Skeletal muscle tissue (tissue), 4 donors: ENCODE data around the gene ZNF48. TPM values are rescaled to one million over a fixed set of nuclear protein-coding genes. Genes with fewer than 3 reads are reported as not detected.

Source experiments
- H3K27ac ChIP-seq: one replicate; pipeline ENCODE4 v1.7.0; 2013; ENCODE audit warnings: mild to moderate bottlenecking, low read depth, low read length, inconsistent platforms
- H3K27me3 ChIP-seq, 3 donors: one replicate each; pipeline ENCODE4 v1.7.0; 2013; ENCODE audit warnings: low read length in 3 of 3; ENCODE audit not compliant: control insufficient read depth in 3 of 3, insufficient read depth in 3 of 3
- H3K36me3 ChIP-seq, 3 donors: one replicate each; pipeline ENCODE4 v1.7.0; 2013; ENCODE audit warnings: low read length in 3 of 3; ENCODE audit not compliant: control insufficient read depth in 3 of 3, insufficient read depth in 3 of 3
- H3K4me1 ChIP-seq, 3 donors: one replicate each; pipeline ENCODE4 v1.7.0; 2013; ENCODE audit warnings: low read length in 3 of 3, mild to moderate bottlenecking in 3 of 3; ENCODE audit not compliant: control insufficient read depth in 3 of 3, insufficient read depth in 3 of 3
- H3K4me3 ChIP-seq, 3 donors: one replicate each; pipeline ENCODE4 v1.7.0; 2013; ENCODE audit warnings: low read length in 3 of 3
- H3K9ac ChIP-seq, 3 donors: one replicate each; pipeline ENCODE4 v1.7.0; 2013; ENCODE audit warnings: low read length in 3 of 3, mild to moderate bottlenecking in 3 of 3, moderate library complexity in 2 of 3, low read depth in 1 of 3
- H3K9me3 ChIP-seq, 3 donors: one replicate each; pipeline ENCODE4 v1.7.0; 2013; ENCODE audit warnings: low read length in 3 of 3; ENCODE audit not compliant: control insufficient read depth in 3 of 3
- total RNA-seq: library from RNA; depleted of rRNA; stranded (reverse); fragments of >200 nt; gene quantifications from one replicate; pipeline ENCODE4 v1.2.3, GENCODE V29; 2014
- donor health status: Osteomylitis.

ZNF48 gene
- total RNA-seq, 1 donor from 2014 or later: 6.3 TPM

GRCh38 chr16:30399435-30400186 lies 4.4 kb downstream of the ZNF48 start:
- Histone ChIP-seq H3K9me3 (no peaks in the 10 kb centered on the region), H3K4me1 (peaks cover 15 to 22% (median 17%) of the 10 kb centered on the region in 3 donors), H3K4me3 (peak overlapping the region; percentile 78 to 85 (median 79)), H3K27ac (peak overlapping the region; percentile 72), H3K36me3 (peaks cover 5 to 11% (median 9%) of the 10 kb centered on the region in 3 donors), H3K27me3 (no peaks in the 10 kb centered on the region), H3K9ac (peak overlapping the region; percentile 85 to 92 (median 86))

GRCh38 chr16:30401768-30402425 lies 6.7 kb downstream of the ZNF48 start:
- H3K4me3 ChIP-seq: no peak overlapping the region
- H3K9me3 ChIP-seq: no peaks in the 10 kb centered on the region
- H3K4me1 ChIP-seq: peaks cover 7 to 17% (median 9%) of the 10 kb centered on the region in 3 donors
- H3K9ac ChIP-seq: no peak overlapping the region
- H3K27ac ChIP-seq: no peak overlapping the region
- no peaks in the 10 kb centered on the region for H3K27me3 ChIP-seq
- peaks cover 5 to 11% (median 9%) of the 10 kb centered on the region in 3 donors for H3K36me3 ChIP-seq

- peaks cover 15 to 24% (median 22%) of the 10 kb centered on the region in 3 donors for H3K4me1 ChIP-seq
- H3K9me3 ChIP-seq: no peaks in the 10 kb centered on the region
- H3K36me3 ChIP-seq: peaks cover 4 to 7% (median 6%) of the 10 kb centered on the region in 3 donors
- H3K27ac ChIP-seq: peak overlapping the region; percentile 85
- peak overlapping the region; percentile 68 to 86 (median 74) for H3K4me3 ChIP-seq
- peak overlapping the region; percentile 70 to 91 (median 75) for H3K9ac ChIP-seq
- no peaks in the 10 kb centered on the region for H3K27me3 ChIP-seq
Observed at GRCh38 chr16:30406795-30407101, 11.5 kb downstream of the ZNF48 start.

GRCh38 chr16:30407102-30407803 lies 12.0 kb downstream of the ZNF48 start, which contains the start of gene ZNF771:
Gene ZNF771 (plus strand): TSS chr16:30407606. CDS start chr16:30408054, 448 bp downstream.
- Histone ChIP-seq H3K4me3 (peak within 1 kb of the TSS; percentile 68 to 86 (median 74)), H3K9me3 (no peaks in the 10 kb centered on the region), H3K27ac (peak within 1 kb of the TSS; percentile 85), H3K36me3 (peaks cover 9 to 11% (median 11%) of the 10 kb centered on the region in 3 donors), H3K4me1 (peaks cover 15 to 24% (median 22%) of the 10 kb centered on the region in 3 donors), H3K9ac (peak within 1 kb of the TSS; percentile 75 to 91 (median 76)), H3K27me3 (no peaks in the 10 kb centered on the region)

GRCh38 chr16:30407804-30408534 lies 12.7 kb downstream of the ZNF48 start:
- Histone ChIP-seq H3K4me3 (peak overlapping the region; percentile 68 to 86 (median 74)), H3K27ac (peak overlapping the region; percentile 85), H3K36me3 (peaks cover 11 to 13% (median 11%) of the 10 kb centered on the region in 3 donors), H3K4me1 (peaks cover 15 to 24% (median 22%) of the 10 kb centered on the region in 3 donors), H3K9me3 (no peaks in the 10 kb centered on the region), H3K9ac (peak overlapping the region; percentile 75 to 91 (median 76)), H3K27me3 (no peaks in the 10 kb centered on the region)

- H3K4me3 ChIP-seq: peak overlapping the region in 1 of 3 donors; percentile 6
- H3K9ac ChIP-seq: peak overlapping the region in 1 of 3 donors; percentile 50
- no peaks in the 10 kb centered on the region for H3K27me3 ChIP-seq
- H3K27ac ChIP-seq: peak overlapping the region; percentile 30
- H3K36me3 ChIP-seq: peaks cover 13 to 20% (median 13%) of the 10 kb centered on the region in 3 donors
- H3K9me3 ChIP-seq: no peaks in the 10 kb centered on the region
- H3K4me1 ChIP-seq: peaks cover 15 to 28% (median 24%) of the 10 kb centered on the region in 3 donors
Observed at GRCh38 chr16:30409125-30410060, 14.2 kb downstream of the ZNF48 start.

- Histone ChIP-seq H3K27ac (no peak overlapping the region), H3K9me3 (no peaks in the 10 kb centered on the region), H3K4me3 (no peak overlapping the region), H3K9ac (peak overlapping the region in 1 of 3 donors; percentile 33), H3K36me3 (peaks cover 13 to 20% (median 13%) of the 10 kb centered on the region in 3 donors), H3K4me1 (peaks cover 16 to 29% (median 25%) of the 10 kb centered on the region in 3 donors), H3K27me3 (no peaks in the 10 kb centered on the region)
Observed at GRCh38 chr16:30413112-30413806, 18.0 kb downstream of the ZNF48 start.

- Histone ChIP-seq H3K4me1 (peaks cover 10 to 25% (median 23%) of the 10 kb centered on the region in 3 donors), H3K27ac (peak overlapping the region; percentile 36), H3K27me3 (no peaks in the 10 kb centered on the region), H3K9ac (peak overlapping the region in 1 of 3 donors; percentile 33), H3K9me3 (no peaks in the 10 kb centered on the region), H3K4me3 (no peak overlapping the region), H3K36me3 (peaks cover 13 to 18% (median 13%) of the 10 kb centered on the region in 3 donors)
Observed at GRCh38 chr16:30414159-30414558, 18.9 kb downstream of the ZNF48 start.
